Activated CD8-positive, alpha-beta memory T cell treated with anti-CD3 and anti-CD28 coated beads, Interleukin-2, amount 10 ng/mL, durations not matched to agents 7 days and 5 days (primary cell): ENCODE results near the gene AANAT. TPM values are rescaled to one million over a fixed set of nuclear protein-coding genes. Genes with fewer than 3 reads are reported as not detected.
A peak's percentile ranks its signal among the peaks of the same experiment; 100 is the strongest.

Experiments
- ATAC-seq: fragments of 150-1000 bp; cut with Tn5 transposase; one replicate; pipeline ENCODE4 v1.10.0; 2021; ENCODE audit warnings: moderate library complexity
- CTCF ChIA-PET: fragments of 350-600 bp; sonication (Branson Sonifier 250); formaldehyde crosslinking; loops from one replicate; lab custom pipeline; 2021; ENCODE audit warnings: antibody characterized with exemption; lab: Charles Lee
- DNase-seq: peaks from one replicate; pipeline ENCODE4 v3.0.0-alpha.2; 2020
- H3K27ac Mint-ChIP-seq: one replicate; pipeline ENCODE4 v1.8.0; 2021; ENCODE audit warnings: mild to moderate bottlenecking, mixed read lengths
- H3K27me3 Mint-ChIP-seq: one replicate; pipeline ENCODE4 v1.8.0; 2021; ENCODE audit warnings: mixed read lengths
- H3K36me3 Mint-ChIP-seq: one replicate; pipeline ENCODE4 v1.8.0; 2021; ENCODE audit warnings: mild to moderate bottlenecking, mixed read lengths
- H3K4me1 Mint-ChIP-seq: one replicate; pipeline ENCODE4 v1.8.0; 2021; ENCODE audit warnings: mixed read lengths
- H3K4me3 Mint-ChIP-seq: one replicate; pipeline ENCODE4 v1.8.0; 2021; ENCODE audit warnings: mild to moderate bottlenecking, moderate library complexity, mixed read lengths
- H3K9me3 Mint-ChIP-seq: one replicate; pipeline ENCODE4 v1.8.0; 2022; ENCODE audit warnings: low read depth, mixed read lengths
- total RNA-seq, 2 experiments: library from RNA; stranded (reverse); gene quantifications; one replicate each; pipeline ENCODE4 v1.2.3, GENCODE V29; 2021

Gene AANAT
- total RNA-seq, 2 experiments from 2014 or later: not detected

GRCh38 chr17:76462556-76463290 is 4.7 kb upstream of the AANAT start:
- no peak for ATAC-seq
- Mint-ChIP-seq H3K27ac (no peak overlapping the region), H3K4me3 (no peak overlapping the region), H3K9me3 (no peaks in the 10 kb centered on the region), H3K4me1 (peaks cover 4% of the 10 kb centered on the region), H3K27me3 (peaks cover 10% of the 10 kb centered on the region), H3K36me3 (no peaks in the 10 kb centered on the region)
- no peak for DNase-seq
- CTCF ChIA-PET: interaction anchor here (1.0 to 1.9 kb wide), 6 partner anchors 9 to 54 kb away, joined by 3 to 7 read pairs (median 4); partner anchors contain the start of gene UBE2O

GRCh38 chr17:76466775-76467130 is 650 bp upstream of the AANAT start:
- DNase-seq (no peak), ATAC-seq (no peak)
- Mint-ChIP-seq H3K4me1 (peaks cover 4% of the 10 kb centered on the region), H3K27ac (no peak overlapping the region), H3K9me3 (no peaks in the 10 kb centered on the region), H3K27me3 (peaks cover 8% of the 10 kb centered on the region), H3K36me3 (peaks cover 3% of the 10 kb centered on the region), H3K4me3 (no peak overlapping the region)
- CTCF ChIA-PET: interaction anchor here (0.8 to 6.5 kb wide), 12 partner anchors 8 to 157 kb away, joined by 3 to 192 read pairs (median 5); partner anchors contain the start of genes PRCD, RHBDF2 and UBE2O

GRCh38 chr17:76467809-76468633 is 618 bp downstream of the AANAT start:
- Mint-ChIP-seq H3K27me3 (peaks cover 2% of the 10 kb centered on the region), H3K36me3 (peaks cover 3% of the 10 kb centered on the region), H3K27ac (no peak overlapping the region), H3K4me1 (peaks cover 4% of the 10 kb centered on the region), H3K9me3 (no peaks in the 10 kb centered on the region), H3K4me3 (no peak overlapping the region)
- CTCF ChIA-PET: interaction anchor here (0.7 to 6.5 kb wide), 8 partner anchors 9 to 347 kb away, joined by 3 to 192 read pairs (median 5); partner anchors contain the start of genes RHBDF2 and UBE2O
- ATAC-seq: no peak
- no peak for DNase-seq

GRCh38 chr17:76468634-76469010 is 1.2 kb downstream of the AANAT start:
- Mint-ChIP-seq H3K9me3 (no peaks in the 10 kb centered on the region), H3K27me3 (peaks cover 1% of the 10 kb centered on the region), H3K36me3 (peaks cover 3% of the 10 kb centered on the region), H3K4me3 (no peak overlapping the region), H3K4me1 (peaks cover 4% of the 10 kb centered on the region), H3K27ac (no peak overlapping the region)
- no peak for DNase-seq
- CTCF ChIA-PET: interaction anchor here (1.5 to 6.5 kb wide), 2 partner anchors 37 to 347 kb away, joined by 3 to 192 read pairs; partner anchors contain the start of gene RHBDF2
- no peak for ATAC-seq

GRCh38 chr17:76469076-76469990 is 1.9 kb downstream of the AANAT start:
- CTCF ChIA-PET: interaction anchor here (1.5 to 6.5 kb wide), 2 partner anchors 36 to 348 kb away, joined by 3 to 192 read pairs; partner anchors contain the start of gene RHBDF2
- no peak for DNase-seq
- H3K9me3 Mint-ChIP-seq: no peaks in the 10 kb centered on the region
- no peak overlapping the region for H3K27ac Mint-ChIP-seq
- no peak overlapping the region for H3K4me3 Mint-ChIP-seq
- no peaks in the 10 kb centered on the region for H3K27me3 Mint-ChIP-seq
- peaks cover 3% of the 10 kb centered on the region for H3K36me3 Mint-ChIP-seq
- no peak for ATAC-seq
- peaks cover 4% of the 10 kb centered on the region for H3K4me1 Mint-ChIP-seq

- H3K27ac Mint-ChIP-seq: no peak overlapping the region
- CTCF ChIA-PET: interaction anchor here (6.5 kb wide), 1 partner anchor 35 kb away, joined by 192 read pairs; the partner anchor contains the start of gene RHBDF2
- H3K9me3 Mint-ChIP-seq: no peaks in the 10 kb centered on the region
- H3K36me3 Mint-ChIP-seq: peaks cover 3% of the 10 kb centered on the region
- H3K4me1 Mint-ChIP-seq: peaks cover 4% of the 10 kb centered on the region
- H3K4me3 Mint-ChIP-seq: no peak overlapping the region
- DNase-seq: no peak
- no peak for ATAC-seq
- no peaks in the 10 kb centered on the region for H3K27me3 Mint-ChIP-seq
Observed at GRCh38 chr17:76469991-76470739, 2.8 kb downstream of the AANAT start.

- CTCF ChIA-PET: no interaction called here
- no peak for ATAC-seq
- H3K4me3 Mint-ChIP-seq: no peak overlapping the region
- no peak for DNase-seq
- H3K4me1 Mint-ChIP-seq: no peaks in the 10 kb centered on the region
- no peaks in the 10 kb centered on the region for H3K9me3 Mint-ChIP-seq
- no peak overlapping the region for H3K27ac Mint-ChIP-seq
- H3K36me3 Mint-ChIP-seq: peaks cover 3% of the 10 kb centered on the region
- no peaks in the 10 kb centered on the region for H3K27me3 Mint-ChIP-seq
Observed at GRCh38 chr17:76471498-76472257, 4.3 kb downstream of the AANAT start.

GRCh38 chr17:76472258-76472645 is 4.8 kb downstream of the AANAT start:
- H3K4me1 Mint-ChIP-seq: no peaks in the 10 kb centered on the region
- H3K27me3 Mint-ChIP-seq: no peaks in the 10 kb centered on the region
- CTCF ChIA-PET: no interaction called here
- ATAC-seq: no peak
- no peak overlapping the region for H3K4me3 Mint-ChIP-seq
- no peak for DNase-seq
- peaks cover 3% of the 10 kb centered on the region for H3K36me3 Mint-ChIP-seq
- H3K27ac Mint-ChIP-seq: no peak overlapping the region
- H3K9me3 Mint-ChIP-seq: no peaks in the 10 kb centered on the region

GRCh38 chr17:76472726-76473125 is 5.3 kb downstream of the AANAT start:
- H3K27ac Mint-ChIP-seq: no peak overlapping the region
- no peaks in the 10 kb centered on the region for H3K27me3 Mint-ChIP-seq
- H3K36me3 Mint-ChIP-seq: peaks cover 3% of the 10 kb centered on the region
- H3K4me3 Mint-ChIP-seq: no peak overlapping the region
- no peaks in the 10 kb centered on the region for H3K4me1 Mint-ChIP-seq
- CTCF ChIA-PET: no interaction called here
- no peaks in the 10 kb centered on the region for H3K9me3 Mint-ChIP-seq
- no peak for ATAC-seq
- no peak for DNase-seq

- Mint-ChIP-seq H3K9me3 (no peaks in the 10 kb centered on the region), H3K27me3 (no peaks in the 10 kb centered on the region), H3K27ac (peak overlapping the region; percentile 62), H3K36me3 (peaks cover 3% of the 10 kb centered on the region), H3K4me1 (no peaks in the 10 kb centered on the region), H3K4me3 (no peak overlapping the region)
- peak; percentile 24 for ATAC-seq
- no peak for DNase-seq
- CTCF ChIA-PET: no interaction called here
Observed at GRCh38 chr17:76473541-76473985, 6.2 kb downstream of the AANAT start.

GRCh38 chr17:76474238-76474637 is 6.8 kb downstream of the AANAT start:
- no peaks in the 10 kb centered on the region for H3K27me3 Mint-ChIP-seq
- ATAC-seq (no peak), DNase-seq (no peak)
- no peak overlapping the region for H3K4me3 Mint-ChIP-seq
- no peaks in the 10 kb centered on the region for H3K4me1 Mint-ChIP-seq
- H3K36me3 Mint-ChIP-seq: peaks cover 3% of the 10 kb centered on the region
- H3K27ac Mint-ChIP-seq: no peak overlapping the region
- H3K9me3 Mint-ChIP-seq: no peaks in the 10 kb centered on the region
- CTCF ChIA-PET: interaction anchor here (3.5 kb wide), 1 partner anchor 18 kb away, joined by 14 read pairs; no protein-coding TSS in a partner anchor
